ENCODE measurements around the gene NCAM1. TPM values are rescaled to one million over a fixed set of nuclear protein-coding genes. Genes with fewer than 3 reads are reported as not detected.

NCAM1 gene
- total RNA-seq, 2 donors from 2014 or later, result 0.39 TPM

GRCh38 chr11:113317339-113317738 is 356.1 kb downstream of the NCAM1 start:
- DNase-seq (ENCODE audit: low spot score in 2 of 2) (no peak), ATAC-seq (no peak)
- peaks cover 0 to 10% of the 10 kb centered on the region in 2 donors for H3K9me3 Mint-ChIP-seq
- H3K36me3 Mint-ChIP-seq, result peaks cover 24 to 29% of the 10 kb centered on the region in 2 donors
- no peak overlapping the region for H3K27ac Mint-ChIP-seq

DNA sequence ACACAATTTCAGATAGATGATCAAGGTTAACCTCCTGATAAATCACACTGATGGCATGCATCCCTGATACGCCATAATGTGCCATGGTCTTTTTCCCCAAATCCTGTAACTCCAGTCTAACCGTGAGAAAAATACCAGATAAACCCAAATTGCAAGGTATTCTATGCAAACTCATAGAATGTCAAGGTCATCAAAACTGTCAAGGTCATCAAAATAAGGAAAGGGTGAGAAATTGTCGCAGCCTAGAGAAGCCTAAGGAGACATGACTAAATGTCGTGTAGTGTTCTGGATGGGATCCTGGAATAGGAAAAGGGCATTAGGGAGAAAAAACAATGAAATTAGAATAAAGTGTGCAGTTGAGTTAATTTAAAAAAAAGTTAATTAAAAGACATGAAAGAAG is 357.9 kb downstream of the NCAM1 start:
- no peak overlapping the region for H3K27ac Mint-ChIP-seq
- no peak for ATAC-seq
- peaks cover 23 to 24% of the 10 kb centered on the region in 2 donors for H3K36me3 Mint-ChIP-seq
- DNase-seq (ENCODE audit: low spot score in 2 of 2), result no peak
- H3K9me3 Mint-ChIP-seq, result peaks cover 0 to 10% of the 10 kb centered on the region in 2 donors

DNA sequence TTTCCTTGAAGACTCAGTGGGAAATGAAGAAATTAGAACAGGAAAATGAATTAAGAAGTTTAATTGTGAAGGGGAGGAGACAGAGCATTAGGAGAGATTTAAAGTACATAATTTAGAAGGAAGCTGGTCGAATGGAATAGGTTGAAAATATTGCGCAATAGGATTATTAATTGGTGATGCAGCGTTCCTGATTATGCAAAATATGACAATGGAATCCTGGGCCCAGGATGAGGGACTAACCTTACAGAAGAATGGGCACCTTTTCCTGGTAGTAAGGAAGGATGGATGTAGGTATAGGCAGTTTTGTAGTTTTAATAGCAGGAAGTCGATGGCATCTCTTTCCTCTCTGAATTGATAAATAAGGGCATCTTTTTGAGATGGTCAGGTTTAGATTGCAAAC is 360.9 kb downstream of the NCAM1 start:
- Mint-ChIP-seq H3K36me3 (peaks cover 21 to 23% of the 10 kb centered on the region in 2 donors), H3K9me3 (peaks cover 0 to 10% of the 10 kb centered on the region in 2 donors), H3K27ac (no peak overlapping the region)
- no peak for DNase-seq (ENCODE audit: low spot score in 2 of 2)
- ATAC-seq, result no peak

DNA sequence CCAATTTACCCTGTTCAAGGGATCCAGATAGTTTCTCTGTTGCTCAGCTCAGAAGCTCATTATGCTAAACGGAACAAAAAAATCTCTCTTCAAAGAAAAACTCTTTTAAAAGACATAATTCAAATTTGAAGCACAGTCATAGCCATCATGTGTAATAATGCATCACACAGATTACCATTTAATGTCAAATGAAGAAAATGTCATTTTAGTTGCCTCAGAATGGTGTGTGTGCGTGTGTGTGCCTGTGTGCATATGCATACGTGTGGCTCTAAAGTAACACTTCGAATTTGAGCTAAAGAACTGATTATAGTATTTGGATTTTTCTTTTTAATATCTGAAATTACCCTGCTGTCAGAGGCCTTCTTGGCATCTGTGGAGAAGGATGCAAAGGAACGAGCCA is 363.0 kb downstream of the NCAM1 start:
- DNase-seq (ENCODE audit: low spot score in 2 of 2), result no peak
- H3K36me3 Mint-ChIP-seq, result peaks cover 2 to 3% of the 10 kb centered on the region in 2 donors
- no peaks in the 10 kb centered on the region for H3K9me3 Mint-ChIP-seq
- no peak for ATAC-seq
- H3K27ac Mint-ChIP-seq, result no peak overlapping the region
